Osteoblast (primary cell): Measurements from ENCODE around the gene RPL10. TPM values are rescaled to one million over a fixed set of nuclear protein-coding genes. Genes with fewer than 3 reads are reported as not detected.

Source experiments
- DNase-seq: peaks from one replicate; pipeline ENCODE4 v3.0.0; 2011; ENCODE audit warnings: low spot score, mixed read lengths; ENCODE audit not compliant: insufficient read length; ENCODE audit errors: missing footprints
- H2AFZ ChIP-seq: 2 replicates; pipeline ENCODE4 v1.6.0; 2011; ENCODE audit warnings: mild to moderate bottlenecking, low read length
- H3K27ac ChIP-seq: 2 replicates; pipeline ENCODE4 v1.5.1; 2011; ENCODE audit warnings: mild to moderate bottlenecking, low read depth, low read length, moderate library complexity
- H3K27me3 ChIP-seq: 2 replicates; pipeline ENCODE4 v1.6.0; 2012; ENCODE audit warnings: mild to moderate bottlenecking, control low read depth, inconsistent platforms, low read length, moderate library complexity; ENCODE audit not compliant: insufficient read depth
- H3K36me3 ChIP-seq: 2 replicates; pipeline ENCODE4 v1.5.1; 2011; ENCODE audit warnings: mild to moderate bottlenecking, low read length, control low read depth, moderate library complexity; ENCODE audit not compliant: insufficient read depth
- H3K4me1 ChIP-seq: 2 replicates; pipeline ENCODE4 v1.5.1; 2011; ENCODE audit warnings: mild to moderate bottlenecking, low read length, control low read depth, moderate library complexity; ENCODE audit not compliant: insufficient read depth
- H3K4me2 ChIP-seq: 2 replicates; pipeline ENCODE4 v1.6.0; 2011; ENCODE audit warnings: mild to moderate bottlenecking, low read length; ENCODE audit not compliant: insufficient read depth
- H3K4me3 ChIP-seq: fragments of 200-600 bp; sonication (generic); 3 replicates; pipeline ENCODE4 v1.5.1; 2012; ENCODE audit warnings: mild to moderate bottlenecking, low read length, inconsistent platforms; ENCODE audit not compliant: insufficient read depth
- H3K79me2 ChIP-seq: 2 replicates; pipeline ENCODE4 v1.6.0; 2012; ENCODE audit warnings: mild to moderate bottlenecking, low read length, control low read depth, inconsistent platforms; ENCODE audit not compliant: insufficient read depth
- H3K9me3 ChIP-seq: 2 replicates; pipeline ENCODE4 v1.5.1; 2011; ENCODE audit warnings: low read depth, low read length, control low read depth
- H4K20me1 ChIP-seq: 2 replicates; pipeline ENCODE4 v1.6.0; 2012; ENCODE audit warnings: mild to moderate bottlenecking, low read length, control low read depth; ENCODE audit not compliant: insufficient read depth
- CTCF ChIP-seq: IDR thresholded peaks from 2 replicates; pipeline ENCODE4 v1.5.1; 2011; ENCODE audit warnings: mild to moderate bottlenecking, low read depth, low read length, moderate library complexity; ENCODE audit errors: extremely low read depth
- total RNA-seq: library from RNA; depleted of rRNA; stranded (reverse); fragments of >200 nt; gene quantifications from 2 replicates; pipeline ENCODE4 v1.2.3, GENCODE V29; 2012

Gene RPL10
- total RNA-seq, 1 donor: 2,517 TPM

GRCh38 chrX:154367474-154368308, 30.5 kb upstream of the RPL10 start:
- TF ChIP-seq CTCF: no peak
- Histone ChIP-seq H3K4me2 (peak overlapping the region; percentile 83), H3K27me3 (no peaks in the 10 kb centered on the region), H3K4me1 (peaks cover 11% of the 10 kb centered on the region), H2AFZ (no peak overlapping the region), H3K4me3 (peak overlapping the region; percentile 80), H3K36me3 (peaks cover 44% of the 10 kb centered on the region), H4K20me1 (peaks cover 40% of the 10 kb centered on the region), H3K9me3 (no peaks in the 10 kb centered on the region), H3K27ac (peak overlapping the region; percentile 88), H3K79me2 (peaks cover 81% of the 10 kb centered on the region)
- no peak for DNase-seq

- Histone ChIP-seq H4K20me1 (peaks cover 37% of the 10 kb centered on the region), H3K79me2 (peaks cover 84% of the 10 kb centered on the region), H3K4me3 (peak overlapping the region; percentile 80)
These were observed 29.3 kb upstream of the RPL10 start for GRCh38 chrX:154368630-154369448.

GRCh38 chrX:154369449-154370299, 28.5 kb upstream of the RPL10 start:
- TF ChIP-seq CTCF: no peak
- no peak overlapping the region for H2AFZ ChIP-seq

More at GRCh38 chrX:154368630-154369448, 29.3 kb upstream of the RPL10 start:
- DNase-seq: peak; percentile 98
- H3K36me3 ChIP-seq: peaks cover 33% of the 10 kb centered on the region
- H3K4me2 ChIP-seq: peak overlapping the region; percentile 83
- H3K4me1 ChIP-seq: peaks cover 16% of the 10 kb centered on the region
- H3K27ac ChIP-seq: peak overlapping the region; percentile 88
- H3K9me3 ChIP-seq: no peaks in the 10 kb centered on the region
- H3K27me3 ChIP-seq: no peaks in the 10 kb centered on the region
- TF ChIP-seq CTCF: no peak
- no peak overlapping the region for H2AFZ ChIP-seq

More at GRCh38 chrX:154369449-154370299, 28.5 kb upstream of the RPL10 start:
- Histone ChIP-seq H3K9me3 (no peaks in the 10 kb centered on the region), H3K27ac (peak overlapping the region; percentile 88), H3K79me2 (peaks cover 78% of the 10 kb centered on the region), H3K4me3 (peak overlapping the region; percentile 80), H3K36me3 (peaks cover 25% of the 10 kb centered on the region), H3K4me2 (peak overlapping the region; percentile 86), H3K4me1 (peaks cover 16% of the 10 kb centered on the region), H3K27me3 (no peaks in the 10 kb centered on the region), H4K20me1 (peaks cover 29% of the 10 kb centered on the region)
- peak; percentile 97 for DNase-seq
